ENCODE measurements around the gene DFFB.

Gene DFFB

GRCh38 chr1:3831689-3832088 is 25.6 kb upstream of the DFFB start:
- DNase-seq (ENCODE audit: low spot score): no peak

GRCh38 chr1:3834701-3835100 is 22.6 kb upstream of the DFFB start:
- DNase-seq (ENCODE audit: low spot score): no peak

- DNase-seq (ENCODE audit: low spot score): no peak
Measured at GRCh38 chr1:3836421-3836820, 20.9 kb upstream of the DFFB start.

- no peak for DNase-seq (ENCODE audit: low spot score)
Measured at GRCh38 chr1:3837200-3837599, 20.1 kb upstream of the DFFB start.

GRCh38 chr1:3837685-3838084 is 19.6 kb upstream of the DFFB start:
- no peak for DNase-seq (ENCODE audit: low spot score)

GRCh38 chr1:3838788-3839187 is 18.5 kb upstream of the DFFB start:
- DNase-seq (ENCODE audit: low spot score): no peak

- DNase-seq (ENCODE audit: low spot score): no peak
Measured at GRCh38 chr1:3841491-3841890, 15.8 kb upstream of the DFFB start.

- DNase-seq (ENCODE audit: low spot score): no peak
Measured at GRCh38 chr1:3842912-3843311, 14.4 kb upstream of the DFFB start.

- DNase-seq (ENCODE audit: low spot score): no peak
Measured at GRCh38 chr1:3846541-3846940, 10.7 kb upstream of the DFFB start.

- DNase-seq (ENCODE audit: low spot score): no peak
Measured at GRCh38 chr1:3847081-3847480, 10.2 kb upstream of the DFFB start.

- DNase-seq (ENCODE audit: low spot score): no peak
Measured at GRCh38 chr1:3850857-3851256, 6.4 kb upstream of the DFFB start.

GRCh38 chr1:3851292-3851691 is 6.0 kb upstream of the DFFB start:
- DNase-seq (ENCODE audit: low spot score): no peak

GRCh38 chr1:3852091-3852490 is 5.2 kb upstream of the DFFB start:
- DNase-seq (ENCODE audit: low spot score): no peak

- DNase-seq (ENCODE audit: low spot score): no peak
Measured at GRCh38 chr1:3852711-3853485, 4.4 kb upstream of the DFFB start.

- no peak for DNase-seq (ENCODE audit: low spot score)
Measured at GRCh38 chr1:3857791-3858129, 484 bp downstream of the DFFB start.

- no peak for DNase-seq (ENCODE audit: low spot score)
Measured at GRCh38 chr1:3858231-3858981, 1.1 kb downstream of the DFFB start.

GRCh38 chr1:3863231-3863935 is 6.1 kb downstream of the DFFB start:
- no peak for DNase-seq (ENCODE audit: low spot score)

- no peak for DNase-seq (ENCODE audit: low spot score)
Measured at GRCh38 chr1:3864884-3865283, 7.6 kb downstream of the DFFB start.

- no peak for DNase-seq (ENCODE audit: low spot score)
Measured at GRCh38 chr1:3865606-3866160, 8.4 kb downstream of the DFFB start.

GRCh38 chr1:3868464-3869006 is 11.3 kb downstream of the DFFB start:
- DNase-seq (ENCODE audit: low spot score): no peak

GRCh38 chr1:3869751-3870301 is 12.6 kb downstream of the DFFB start:
- no peak for DNase-seq (ENCODE audit: low spot score)

- no peak for DNase-seq (ENCODE audit: low spot score)
Measured at GRCh38 chr1:3871451-3871805, 14.2 kb downstream of the DFFB start.

All from hematopoietic multipotent progenitor cell treated with erythropoietin and hydrocortisone succinate and interleukin-3 and kit ligand, for 15 days (in vitro differentiated cells).